Left forelimb (tissue), 1 donor: ENCODE data around the gene IFT27.
"Not testable (repeated sequence)": the region's sequence is repeated elsewhere in the genome, so short reads cannot be mapped to it uniquely, and the experiment has no call there.

Experiments used
- DNase-seq: peaks from one replicate; pipeline ENCODE4 v3.0.0-alpha.2; 2018; ENCODE audit warnings: low spot score

IFT27 gene

GRCh38 chr22:36765131-36765942 is 10.6 kb downstream of the IFT27 start:
- DNase-seq, result peak; percentile 47

GRCh38 chr22:36764641-36765040 is 11.3 kb downstream of the IFT27 start:
- DNase-seq, result peak; percentile 38

GRCh38 chr22:36764060-36764459 is 11.9 kb downstream of the IFT27 start:
- no peak for DNase-seq

GRCh38 chr22:36763576-36763975 is 12.3 kb downstream of the IFT27 start:
- peak; percentile 23 for DNase-seq

- DNase-seq, result peak; percentile 68
Observed at GRCh38 chr22:36762687-36763260, 13.1 kb downstream of the IFT27 start.

- DNase-seq, result peak; percentile 40
Observed at GRCh38 chr22:36761553-36762240, 14.2 kb downstream of the IFT27 start.

GRCh38 chr22:36760786-36761185 is 15.1 kb downstream of the IFT27 start:
- DNase-seq, result peak; percentile 30

- DNase-seq, result peak; percentile 34
Observed at GRCh38 chr22:36759481-36760159, 16.3 kb downstream of the IFT27 start.

- peak; percentile 34 for DNase-seq
Observed at GRCh38 chr22:36758792-36759271, 17.1 kb downstream of the IFT27 start.

- peak; percentile 67 for DNase-seq
Observed at GRCh38 chr22:36757668-36758211, 18.2 kb downstream of the IFT27 start.

GRCh38 chr22:36756746-36757655 is 18.9 kb downstream of the IFT27 start:
- peak; percentile 48 for DNase-seq

GRCh38 chr22:36756031-36756430 is 19.9 kb downstream of the IFT27 start:
- DNase-seq, result peak; percentile 59

GRCh38 chr22:36755316-36755715 is 20.6 kb downstream of the IFT27 start:
- DNase-seq, result peak; percentile 8

- not testable (repeated sequence) for DNase-seq
Observed at GRCh38 chr22:36754881-36755280, 21.0 kb downstream of the IFT27 start.

GRCh38 chr22:36753916-36754315 is 22.0 kb downstream of the IFT27 start:
- DNase-seq, result peak; percentile 62

GRCh38 chr22:36753120-36753802 is 22.7 kb downstream of the IFT27 start:
- DNase-seq, result peak; percentile 48

GRCh38 chr22:36746375-36746970 is 29.4 kb downstream of the IFT27 start:
- DNase-seq, result peak; percentile 60

- DNase-seq, result peak; percentile 11
Observed at GRCh38 chr22:36745301-36745995, 30.5 kb downstream of the IFT27 start.

GRCh38 chr22:36744791-36745190 is 31.1 kb downstream of the IFT27 start:
- DNase-seq, result peak; percentile 36
